Smooth muscle cell (in vitro differentiated cells): ENCODE measurements around the gene CELA2A. TPM values are rescaled to one million over a fixed set of nuclear protein-coding genes. Genes with fewer than 3 reads are reported as not detected.
"Not testable (repeated sequence)": the region's sequence is repeated elsewhere in the genome, so short reads cannot be mapped to it uniquely, and the experiment has no call there.

Source experiments
- DNase-seq: peaks from one replicate; lab custom pipeline; 2025; ENCODE audit not compliant: unreplicated experiment; lab: John Stamatoyannopoulos, UW
- H2AFZ ChIP-seq: fragments of 200-600 bp; sonication (generic); 2 replicates; pipeline ENCODE4 v1.6.0; 2016; ENCODE audit warnings: antibody characterized with exemption, low read depth, mild to moderate bottlenecking
- H3F3A ChIP-seq: fragments of 200-600 bp; sonication (generic); 2 replicates; pipeline ENCODE4 v1.6.0; 2017; ENCODE audit warnings: antibody characterized with exemption, low read depth
- H3K27ac ChIP-seq: fragments of 200-600 bp; sonication (generic); 2 replicates; pipeline ENCODE4 v1.5.1; 2016; ENCODE audit warnings: low read depth, mild to moderate bottlenecking
- H3K27me3 ChIP-seq: fragments of 200-600 bp; sonication (generic); 2 replicates; pipeline ENCODE4 v1.6.1; 2016; ENCODE audit warnings: low read depth, mild to moderate bottlenecking
- H3K36me3 ChIP-seq: fragments of 200-600 bp; sonication (generic); 2 replicates; pipeline ENCODE4 v1.5.1; 2016; ENCODE audit warnings: low read depth
- H3K4me1 ChIP-seq: fragments of 200-600 bp; sonication (generic); 2 replicates; pipeline ENCODE4 v1.5.1; 2016; ENCODE audit warnings: low read depth
- H3K4me2 ChIP-seq: fragments of 200-600 bp; sonication (generic); 2 replicates; pipeline ENCODE4 v1.6.0; 2016; ENCODE audit warnings: mild to moderate bottlenecking
- H3K4me3 ChIP-seq: fragments of 200-600 bp; sonication (generic); 2 replicates; pipeline ENCODE4 v1.5.1; 2016; ENCODE audit warnings: mild to moderate bottlenecking
- H3K79me2 ChIP-seq: fragments of 200-600 bp; sonication (generic); 2 replicates; pipeline ENCODE4 v1.6.0; 2016; ENCODE audit warnings: low read depth, mild to moderate bottlenecking
- H3K9ac ChIP-seq: fragments of 200-600 bp; sonication (generic); 2 replicates; pipeline ENCODE4 v1.6.0; 2016; ENCODE audit warnings: low read depth
- H3K9me3 ChIP-seq: fragments of 200-600 bp; sonication (generic); replicated peaks from 2 replicates; pipeline ENCODE4 v1.5.1; 2016; ENCODE audit warnings: low read depth
- H4K20me1 ChIP-seq: fragments of 200-600 bp; sonication (generic); 2 replicates; pipeline ENCODE4 v1.6.0; 2016; ENCODE audit warnings: low read depth
- WGBS: methylation state at CpG from one replicate; pipeline ENCODE4 v1.1.7; 2016; ENCODE audit warnings: low lambda C conversion rate; 5-methylcytosine and 5-hydroxymethylcytosine counted together
- polyA plus RNA-seq: library from polyadenylated mRNA; unstranded; fragments of >200 nt; fragmentation: Nextera tagmentation; extraction: Ambion mirVana; gene quantifications from 2 replicates; pipeline ENCODE4 v1.2.1, GENCODE V29; 2016
- total RNA-seq: library from RNA; depleted of rRNA; stranded (reverse); fragments of >200 nt; gene quantifications from 2 replicates; pipeline ENCODE4 v1.2.3, GENCODE V29; 2014
- TF ChIP-seq, protein P1 (sequence below): fragments of 200-600 bp; sonication (generic); IDR thresholded peaks from 2 replicates; pipeline ENCODE4 v1.5.1; 2017; ENCODE audit warnings: borderline replicate concordance, mild to moderate bottlenecking, antibody characterized with exemption; ENCODE audit not compliant: insufficient read depth, poor library complexity, severe bottlenecking

The CELA2A gene
- total and polyA plus RNA-seq, 2 experiments from 2014 or later: 2.6 TPM; not detected in 1

DNA sequence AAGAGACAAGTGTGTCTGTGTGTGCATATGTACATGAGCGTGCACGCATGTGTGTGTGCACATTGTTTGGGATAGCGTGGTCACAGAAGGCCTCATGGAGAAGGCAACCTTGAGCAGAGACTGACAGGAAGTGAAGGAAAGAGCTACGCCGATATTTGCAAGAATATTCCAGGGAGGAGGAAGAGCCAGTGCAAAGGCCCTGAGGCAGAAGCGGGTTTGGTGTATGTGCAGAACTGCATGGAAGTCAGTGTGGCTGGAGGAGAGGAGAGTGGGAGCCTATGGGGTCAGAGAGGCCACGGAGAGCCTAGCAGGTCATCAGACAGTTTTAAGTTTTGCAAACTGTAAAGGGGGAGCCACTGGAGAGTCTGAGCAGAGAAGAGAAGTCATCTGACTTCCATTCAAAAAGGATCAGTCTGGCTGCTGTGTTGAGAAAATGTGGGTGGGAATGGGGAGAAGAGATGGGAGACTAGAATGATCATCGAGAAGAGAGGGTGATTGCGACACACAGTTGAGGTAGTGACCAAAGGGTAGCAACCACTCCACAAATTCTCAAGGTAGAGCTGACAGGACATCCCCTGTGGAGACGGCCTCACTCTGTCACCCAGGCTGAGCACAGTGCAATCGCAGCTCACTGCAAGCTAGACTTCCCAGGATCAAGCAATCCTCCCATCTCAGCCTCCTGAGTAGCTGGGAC is 23.3 kb downstream of the CELA2A start:
- Histone ChIP-seq H3K4me2 (no peak overlapping the region), H2AFZ (no peak overlapping the region), H3K4me1 (no peaks in the 10 kb centered on the region), H3K4me3 (no peak overlapping the region), H4K20me1 (no peaks in the 10 kb centered on the region), H3K9ac (no peak overlapping the region), H3K27me3 (no peaks in the 10 kb centered on the region), H3K9me3 (no peaks in the 10 kb centered on the region), H3K36me3 (no peaks in the 10 kb centered on the region), H3F3A (no peaks in the 10 kb centered on the region), H3K27ac (no peak overlapping the region), H3K79me2 (no peaks in the 10 kb centered on the region)
- DNase-seq: no peak
- WGBS: 96% methylated on average over 11 of the region's 11 CpGs
- TF ChIP-seq, protein P1, sequence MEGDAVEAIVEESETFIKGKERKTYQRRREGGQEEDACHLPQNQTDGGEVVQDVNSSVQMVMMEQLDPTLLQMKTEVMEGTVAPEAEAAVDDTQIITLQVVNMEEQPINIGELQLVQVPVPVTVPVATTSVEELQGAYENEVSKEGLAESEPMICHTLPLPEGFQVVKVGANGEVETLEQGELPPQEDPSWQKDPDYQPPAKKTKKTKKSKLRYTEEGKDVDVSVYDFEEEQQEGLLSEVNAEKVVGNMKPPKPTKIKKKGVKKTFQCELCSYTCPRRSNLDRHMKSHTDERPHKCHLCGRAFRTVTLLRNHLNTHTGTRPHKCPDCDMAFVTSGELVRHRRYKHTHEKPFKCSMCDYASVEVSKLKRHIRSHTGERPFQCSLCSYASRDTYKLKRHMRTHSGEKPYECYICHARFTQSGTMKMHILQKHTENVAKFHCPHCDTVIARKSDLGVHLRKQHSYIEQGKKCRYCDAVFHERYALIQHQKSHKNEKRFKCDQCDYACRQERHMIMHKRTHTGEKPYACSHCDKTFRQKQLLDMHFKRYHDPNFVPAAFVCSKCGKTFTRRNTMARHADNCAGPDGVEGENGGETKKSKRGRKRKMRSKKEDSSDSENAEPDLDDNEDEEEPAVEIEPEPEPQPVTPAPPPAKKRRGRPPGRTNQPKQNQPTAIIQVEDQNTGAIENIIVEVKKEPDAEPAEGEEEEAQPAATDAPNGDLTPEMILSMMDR: no peak

DNA sequence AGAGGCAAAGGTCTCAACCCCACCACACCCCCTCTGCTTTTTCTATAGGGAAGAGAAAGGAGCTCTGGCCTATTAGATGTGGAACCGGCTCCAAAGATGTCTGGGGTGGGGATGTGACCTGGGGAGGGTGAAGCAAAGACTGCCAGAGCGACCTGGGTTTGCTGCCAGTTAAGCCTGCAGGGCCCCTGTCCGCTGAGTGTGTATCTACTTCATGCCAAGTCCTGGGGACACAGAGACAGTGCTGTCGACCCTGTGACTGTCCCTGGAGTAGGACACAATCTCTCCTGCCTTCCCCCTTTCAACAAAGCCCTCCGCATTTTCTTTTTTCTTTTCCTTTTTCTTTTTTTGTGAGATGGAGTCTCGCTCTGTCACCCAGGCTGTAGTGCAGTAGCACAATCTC is 25.9 kb downstream of the CELA2A start:
- not testable (repeated sequence) for H2AFZ ChIP-seq, H3K4me3 ChIP-seq, H3K4me2 ChIP-seq, H4K20me1 ChIP-seq, H3K27me3 ChIP-seq, H3K79me2 ChIP-seq, H3K9me3 ChIP-seq, H3K4me1 ChIP-seq, DNase-seq, H3F3A ChIP-seq, H3K27ac ChIP-seq, H3K36me3 ChIP-seq, H3K9ac ChIP-seq
- WGBS: 95% methylated on average over 6 of the region's 6 CpGs

DNA sequence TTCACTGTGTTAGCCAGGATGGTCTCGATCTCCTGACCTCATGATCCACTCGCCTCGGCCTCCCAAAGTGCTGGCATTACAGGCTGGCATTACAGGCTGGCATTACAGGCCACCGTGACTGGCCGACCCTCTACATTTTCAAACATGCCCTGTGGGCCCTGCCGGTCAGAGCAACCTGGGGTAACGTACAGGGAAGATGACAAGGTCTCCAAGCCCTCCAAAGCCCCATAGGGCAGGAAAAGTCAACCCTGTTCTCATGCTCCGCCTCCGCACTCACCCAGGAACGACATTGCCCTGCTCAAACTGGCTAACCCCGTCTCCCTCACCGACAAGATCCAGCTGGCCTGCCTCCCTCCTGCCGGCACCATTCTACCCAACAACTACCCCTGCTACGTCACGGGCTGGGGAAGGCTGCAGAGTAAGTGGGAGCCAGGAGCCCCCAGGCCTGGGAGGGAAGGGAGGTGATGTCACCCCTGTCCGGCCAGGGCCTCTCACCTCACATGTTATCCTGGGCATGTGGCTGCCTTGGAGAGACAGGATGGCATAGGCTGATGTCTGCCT is 26.5 kb downstream of the CELA2A start:
- not testable (repeated sequence) for DNase-seq, H3K36me3 ChIP-seq, H3K27me3 ChIP-seq, H3K4me2 ChIP-seq, H3K79me2 ChIP-seq, H3K27ac ChIP-seq, H3K9ac ChIP-seq, H3K4me1 ChIP-seq, H3K9me3 ChIP-seq, H3F3A ChIP-seq, H2AFZ ChIP-seq, H3K4me3 ChIP-seq, H4K20me1 ChIP-seq
- 90% methylated on average over 16 of the region's 16 CpGs for WGBS

DNA sequence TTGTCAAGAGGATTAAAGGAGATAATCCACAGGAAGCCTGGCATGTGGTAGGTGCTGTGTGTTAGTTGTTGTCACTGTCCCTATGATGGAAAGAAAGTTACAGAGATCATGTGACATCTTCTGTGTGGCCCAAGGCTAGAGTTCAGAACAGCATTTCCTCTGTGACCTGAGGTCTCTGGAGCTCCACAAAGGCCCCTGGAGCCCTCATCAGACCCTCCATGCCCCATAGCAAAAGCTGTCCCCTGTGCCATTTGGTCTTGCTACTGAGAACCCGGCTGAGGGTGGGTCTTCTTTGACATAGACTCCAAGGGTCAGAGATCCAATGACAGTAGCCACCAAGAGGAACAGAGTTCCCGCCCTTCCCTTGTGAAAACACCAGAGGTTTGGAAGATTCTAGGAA is 27.4 kb downstream of the CELA2A start:
- Histone ChIP-seq H3K9ac (no peak overlapping the region), H3K9me3 (no peaks in the 10 kb centered on the region), H3F3A (no peaks in the 10 kb centered on the region), H3K27ac (no peak overlapping the region), H3K27me3 (no peaks in the 10 kb centered on the region), H3K4me2 (no peak overlapping the region), H4K20me1 (no peaks in the 10 kb centered on the region), H3K4me3 (no peak overlapping the region), H3K36me3 (no peaks in the 10 kb centered on the region), H3K79me2 (no peaks in the 10 kb centered on the region), H3K4me1 (no peaks in the 10 kb centered on the region), H2AFZ (no peak overlapping the region)
- DNase-seq: no peak
- TF ChIP-seq, protein P1: no peak
- WGBS: 95% methylated on average over 2 of the region's 2 CpGs

DNA sequence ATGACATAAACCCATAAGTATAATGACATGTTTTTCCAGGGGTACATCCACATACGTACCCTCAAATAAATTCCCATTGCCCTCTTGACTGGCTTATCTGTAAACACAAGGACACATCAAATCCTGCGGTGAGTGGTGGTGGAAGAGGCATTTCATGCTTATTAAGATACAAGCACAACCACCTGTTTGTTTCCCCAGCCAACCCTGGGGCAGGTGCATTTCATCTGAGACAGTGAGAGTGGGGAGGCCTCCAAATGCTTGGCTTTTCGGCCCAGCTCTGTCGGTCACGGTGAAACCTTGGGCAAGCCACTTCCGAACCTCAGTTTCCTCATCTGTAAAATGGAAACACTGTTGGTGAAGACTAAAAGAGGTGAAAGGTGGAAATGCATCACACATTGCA is 27.9 kb downstream of the CELA2A start:
- not testable (repeated sequence) for H3K79me2 ChIP-seq
- 95% methylated on average over 6 of the region's 6 CpGs for WGBS

More for the DNA sequence above, 27.9 kb downstream of the CELA2A start:
- not testable (repeated sequence) for H3K27ac ChIP-seq, H3K4me2 ChIP-seq, H3K36me3 ChIP-seq, H3K4me3 ChIP-seq, H3K9ac ChIP-seq, H2AFZ ChIP-seq, H3K4me1 ChIP-seq, H3F3A ChIP-seq, H4K20me1 ChIP-seq, H3K9me3 ChIP-seq, H3K27me3 ChIP-seq, DNase-seq
